HL-60 (cell line): ENCODE measurements around the gene SIDT2.

ENCODE experiments used
- DNase-seq, 2 experiments: peaks; one replicate each; pipeline ENCODE4 v3.0.0-alpha.2; 2010 to 2020; ENCODE audit warnings: low read depth in 1 of 2, low spot score in 1 of 2
- H3K27ac ChIP-seq: fragments of 250-450 bp; sonication (Bioruptor Pico); replicated peaks from 2 replicates; pipeline ENCODE4 v1.5.1; 2020; ENCODE audit warnings: mild to moderate bottlenecking, moderate library complexity
- H3K27me3 ChIP-seq: fragments of 250-450 bp; sonication (Bioruptor Pico); 2 replicates; pipeline ENCODE4 v1.5.1; 2021; ENCODE audit warnings: mild to moderate bottlenecking, moderate library complexity; ENCODE audit not compliant: insufficient read depth, poor library complexity, severe bottlenecking
- H3K4me3 ChIP-seq: replicated peaks from 2 replicates; pipeline ENCODE4 v1.5.1; 2011; ENCODE audit warnings: mild to moderate bottlenecking, control low read depth, low read length; ENCODE audit not compliant: insufficient read depth
- GABPA ChIP-seq: IDR thresholded peaks from 2 replicates; pipeline ENCODE4 v1.6.1; 2012; ENCODE audit warnings: low read depth
- POLR2AphosphoS5 ChIP-seq: IDR thresholded peaks from 2 replicates; pipeline ENCODE4 v1.6.1; 2012; ENCODE audit warnings: low read depth
- SPI1 ChIP-seq: IDR thresholded peaks from 2 replicates; pipeline ENCODE4 v1.6.1; 2012; ENCODE audit warnings: low read depth, mild to moderate bottlenecking, borderline replicate concordance
- TF ChIP-seq, protein P1 (sequence below): IDR thresholded peaks from 2 replicates; pipeline ENCODE4 v1.6.1; 2012; ENCODE audit warnings: low read depth; ENCODE audit not compliant: insufficient replicate concordance
- TF ChIP-seq, protein P2 (sequence below): IDR thresholded peaks from one replicate; pipeline ENCODE4 v1.5.1; 2011; ENCODE audit warnings: low read length, control low read depth, inconsistent platforms; ENCODE audit not compliant: insufficient read depth

Gene SIDT2

DNA sequence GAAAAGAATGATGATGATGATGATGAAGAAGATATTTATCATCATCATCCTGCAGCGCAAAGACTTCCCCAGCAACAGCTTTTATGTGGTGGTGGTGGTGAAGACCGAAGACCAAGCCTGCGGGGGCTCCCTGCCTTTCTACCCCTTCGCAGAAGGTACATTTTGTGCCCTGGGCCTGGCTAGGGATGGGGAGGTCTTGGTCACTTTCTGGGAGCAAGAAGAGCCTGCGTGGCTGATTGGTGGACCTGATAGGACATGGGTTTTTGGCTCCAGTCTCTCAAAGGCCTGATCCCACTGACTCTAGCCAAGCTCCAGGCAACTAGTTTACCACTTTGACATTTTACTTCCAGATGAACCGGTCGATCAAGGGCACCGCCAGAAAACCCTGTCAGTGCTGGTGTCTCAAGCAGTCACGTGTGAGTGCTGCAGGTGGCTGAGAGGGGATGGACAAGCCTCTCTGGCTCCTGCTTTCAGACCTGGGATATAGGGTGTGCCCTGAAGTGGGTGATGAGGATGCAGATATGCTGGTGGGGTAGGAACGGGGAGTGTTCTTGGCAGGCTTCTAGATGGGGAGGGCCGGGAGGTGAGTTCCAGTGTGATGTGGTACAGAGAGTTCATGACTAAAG lies 5.3 kb downstream of the SIDT2 start:
- Histone ChIP-seq H3K27ac (no peak overlapping the region), H3K27me3 (no peaks in the 10 kb centered on the region), H3K4me3 (no peak overlapping the region)
- TF ChIP-seq GABPA (no peak), SPI1 (no peak), POLR2AphosphoS5 (no peak)
- TF ChIP-seq, protein P1, sequence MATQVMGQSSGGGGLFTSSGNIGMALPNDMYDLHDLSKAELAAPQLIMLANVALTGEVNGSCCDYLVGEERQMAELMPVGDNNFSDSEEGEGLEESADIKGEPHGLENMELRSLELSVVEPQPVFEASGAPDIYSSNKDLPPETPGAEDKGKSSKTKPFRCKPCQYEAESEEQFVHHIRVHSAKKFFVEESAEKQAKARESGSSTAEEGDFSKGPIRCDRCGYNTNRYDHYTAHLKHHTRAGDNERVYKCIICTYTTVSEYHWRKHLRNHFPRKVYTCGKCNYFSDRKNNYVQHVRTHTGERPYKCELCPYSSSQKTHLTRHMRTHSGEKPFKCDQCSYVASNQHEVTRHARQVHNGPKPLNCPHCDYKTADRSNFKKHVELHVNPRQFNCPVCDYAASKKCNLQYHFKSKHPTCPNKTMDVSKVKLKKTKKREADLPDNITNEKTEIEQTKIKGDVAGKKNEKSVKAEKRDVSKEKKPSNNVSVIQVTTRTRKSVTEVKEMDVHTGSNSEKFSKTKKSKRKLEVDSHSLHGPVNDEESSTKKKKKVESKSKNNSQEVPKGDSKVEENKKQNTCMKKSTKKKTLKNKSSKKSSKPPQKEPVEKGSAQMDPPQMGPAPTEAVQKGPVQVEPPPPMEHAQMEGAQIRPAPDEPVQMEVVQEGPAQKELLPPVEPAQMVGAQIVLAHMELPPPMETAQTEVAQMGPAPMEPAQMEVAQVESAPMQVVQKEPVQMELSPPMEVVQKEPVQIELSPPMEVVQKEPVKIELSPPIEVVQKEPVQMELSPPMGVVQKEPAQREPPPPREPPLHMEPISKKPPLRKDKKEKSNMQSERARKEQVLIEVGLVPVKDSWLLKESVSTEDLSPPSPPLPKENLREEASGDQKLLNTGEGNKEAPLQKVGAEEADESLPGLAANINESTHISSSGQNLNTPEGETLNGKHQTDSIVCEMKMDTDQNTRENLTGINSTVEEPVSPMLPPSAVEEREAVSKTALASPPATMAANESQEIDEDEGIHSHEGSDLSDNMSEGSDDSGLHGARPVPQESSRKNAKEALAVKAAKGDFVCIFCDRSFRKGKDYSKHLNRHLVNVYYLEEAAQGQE, result no peak
- TF ChIP-seq, protein P2, sequence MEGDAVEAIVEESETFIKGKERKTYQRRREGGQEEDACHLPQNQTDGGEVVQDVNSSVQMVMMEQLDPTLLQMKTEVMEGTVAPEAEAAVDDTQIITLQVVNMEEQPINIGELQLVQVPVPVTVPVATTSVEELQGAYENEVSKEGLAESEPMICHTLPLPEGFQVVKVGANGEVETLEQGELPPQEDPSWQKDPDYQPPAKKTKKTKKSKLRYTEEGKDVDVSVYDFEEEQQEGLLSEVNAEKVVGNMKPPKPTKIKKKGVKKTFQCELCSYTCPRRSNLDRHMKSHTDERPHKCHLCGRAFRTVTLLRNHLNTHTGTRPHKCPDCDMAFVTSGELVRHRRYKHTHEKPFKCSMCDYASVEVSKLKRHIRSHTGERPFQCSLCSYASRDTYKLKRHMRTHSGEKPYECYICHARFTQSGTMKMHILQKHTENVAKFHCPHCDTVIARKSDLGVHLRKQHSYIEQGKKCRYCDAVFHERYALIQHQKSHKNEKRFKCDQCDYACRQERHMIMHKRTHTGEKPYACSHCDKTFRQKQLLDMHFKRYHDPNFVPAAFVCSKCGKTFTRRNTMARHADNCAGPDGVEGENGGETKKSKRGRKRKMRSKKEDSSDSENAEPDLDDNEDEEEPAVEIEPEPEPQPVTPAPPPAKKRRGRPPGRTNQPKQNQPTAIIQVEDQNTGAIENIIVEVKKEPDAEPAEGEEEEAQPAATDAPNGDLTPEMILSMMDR, result no peak
- DNase-seq, result no peak

DNA sequence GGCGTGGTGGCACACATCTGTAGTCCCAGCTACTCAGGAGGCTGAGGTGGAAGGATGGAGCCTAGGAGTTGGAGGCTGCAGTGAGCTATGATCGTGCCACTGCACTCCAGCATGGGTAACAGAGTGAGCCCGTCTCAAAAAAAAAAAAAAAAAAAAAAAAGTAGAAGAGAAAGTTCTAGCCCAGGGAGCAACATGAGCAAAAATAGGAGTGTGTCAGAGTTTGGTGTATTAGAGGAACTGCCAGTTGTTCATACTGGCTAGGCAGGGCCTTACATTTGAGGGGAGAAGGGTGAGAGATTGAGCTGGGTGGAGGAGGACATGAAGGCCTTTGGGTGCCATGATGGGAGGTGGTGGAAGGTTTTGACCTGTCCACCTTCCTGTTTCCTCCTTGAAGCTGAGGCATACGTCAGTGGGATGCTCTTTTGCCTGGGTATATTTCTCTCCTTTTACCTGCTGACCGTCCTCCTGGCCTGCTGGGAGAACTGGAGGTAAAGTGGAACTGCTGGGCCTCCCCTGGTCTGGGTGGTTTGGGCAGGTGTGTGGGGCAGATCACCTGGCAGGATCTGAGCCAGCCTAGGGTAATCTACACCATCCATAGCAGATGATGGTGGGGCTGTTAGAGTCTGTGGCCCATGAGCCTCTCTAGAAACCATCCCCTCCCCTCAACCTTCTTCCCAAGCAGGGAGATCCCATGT lies 7.3 kb downstream of the SIDT2 start:
- H3K27ac ChIP-seq, result peak overlapping the region; percentile 12; the same call in 1 of the 2 replicates
- no peaks in the 10 kb centered on the region for H3K27me3 ChIP-seq
- H3K4me3 ChIP-seq, result no peak overlapping the region
- TF ChIP-seq POLR2AphosphoS5, result no peak
- TF ChIP-seq, protein P2, result no peak
- peak; percentile 76 for TF ChIP-seq SPI1
- TF ChIP-seq, protein P1, result no peak
- peak in 1 of 2 experiments; percentile 53 for DNase-seq

DNA sequence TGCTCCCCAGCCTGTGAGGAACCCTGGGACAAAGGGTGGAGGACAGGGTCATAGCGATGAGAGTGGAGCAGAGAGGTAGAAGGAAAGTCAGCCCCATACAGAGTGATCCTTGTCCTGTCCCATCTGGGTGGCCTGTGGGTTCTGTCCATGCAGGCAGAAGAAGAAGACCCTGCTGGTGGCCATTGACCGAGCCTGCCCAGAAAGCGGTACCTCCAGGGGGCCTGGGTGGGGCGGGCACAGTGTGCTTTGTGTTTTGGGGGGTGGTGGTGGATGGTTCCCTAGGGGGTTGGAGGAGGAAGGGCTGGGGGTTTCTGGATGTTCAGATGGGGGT lies 7.9 kb downstream of the SIDT2 start:
- Histone ChIP-seq H3K27ac (no peak overlapping the region), H3K27me3 (no peaks in the 10 kb centered on the region), H3K4me3 (no peak overlapping the region)
- TF ChIP-seq, protein P1, result no peak
- no peak for TF ChIP-seq GABPA
- no peak for TF ChIP-seq SPI1
- no peak for TF ChIP-seq POLR2AphosphoS5
- TF ChIP-seq, protein P2, result no peak
- DNase-seq, result no peak
